CD14-positive monocyte (primary cell): ENCODE results near the gene KCNC1. TPM values are rescaled to one million over a fixed set of nuclear protein-coding genes. Genes with fewer than 3 reads are reported as not detected.

ENCODE experiments used
- DNase-seq, 3 donors: peaks; one replicate each; pipeline ENCODE4 v3.0.0-alpha.2; 2011 to 2022
- H2AFZ ChIP-seq: 2 replicates; pipeline ENCODE4 v1.6.0; 2012; ENCODE audit warnings: mild to moderate bottlenecking, low read depth, low read length, inconsistent platforms; ENCODE audit not compliant: insufficient read depth, poor library complexity, severe bottlenecking
- H3K27ac ChIP-seq, 2 donors: 1 replicate in 1 of 2; 2 replicates in 1 of 2; pipeline ENCODE4 v1.5.1; 2012 to 2013; ENCODE audit warnings: low read length in 2 of 2, control low read depth in 1 of 2, inconsistent platforms in 1 of 2, low read depth in 1 of 2, mild to moderate bottlenecking in 1 of 2
- H3K27me3 ChIP-seq, 2 donors: one replicate each; pipeline versions ENCODE4 v1.6.0 to v1.6.1; 2011 to 2013; ENCODE audit warnings: low read length in 2 of 2; ENCODE audit not compliant: control insufficient read depth in 2 of 2, insufficient read depth in 2 of 2
- H3K36me3 ChIP-seq, 2 donors: replicated peaks in 1 of 2; 1 replicate in 1 of 2; 2 replicates in 1 of 2; pipeline versions ENCODE4 v1.5.1 to v1.6.1; 2012 to 2013; ENCODE audit warnings: low read length in 2 of 2, control low read depth in 1 of 2, inconsistent platforms in 1 of 2, mild to moderate bottlenecking in 1 of 2; ENCODE audit not compliant: insufficient read depth in 2 of 2, control insufficient read depth in 1 of 2
- H3K4me1 ChIP-seq, 2 donors: 1 replicate in 1 of 2; 2 replicates in 1 of 2; pipeline versions ENCODE4 v1.5.1 to v1.6.1; 2012 to 2013; ENCODE audit warnings: low read length in 2 of 2, control low read depth in 1 of 2, inconsistent platforms in 1 of 2, mild to moderate bottlenecking in 1 of 2, moderate library complexity in 1 of 2; ENCODE audit not compliant: insufficient read depth in 2 of 2, control insufficient read depth in 1 of 2
- H3K4me2 ChIP-seq: replicated peaks from 2 replicates; pipeline ENCODE3; 2012; ENCODE audit warnings: low read length, moderate library complexity, mild to moderate bottlenecking; ENCODE audit not compliant: poor library complexity, severe bottlenecking; ENCODE audit errors: extremely low read depth
- H3K4me3 ChIP-seq, 3 experiments: fragments of 200-600 bp in 1 of 3; sonication (generic) in 1 of 3; replicated peaks in 1 of 3; 1 replicate in 2 of 3; 2 replicates in 1 of 3; pipeline ENCODE4 v1.5.1; 2011 to 2013; ENCODE audit warnings: low read length in 3 of 3, mild to moderate bottlenecking in 3 of 3, control low read depth in 2 of 3, low read depth in 2 of 3, inconsistent platforms in 1 of 3, moderate library complexity in 1 of 3
- H3K79me2 ChIP-seq: 2 replicates; pipeline ENCODE4 v1.6.0; 2012; ENCODE audit warnings: mild to moderate bottlenecking, control low read depth, inconsistent platforms, low read length, moderate library complexity; ENCODE audit not compliant: insufficient read depth
- H3K9ac ChIP-seq: 2 replicates; pipeline ENCODE4 v1.6.0; 2017; ENCODE audit warnings: low read length, mild to moderate bottlenecking; ENCODE audit not compliant: insufficient read depth, poor library complexity, severe bottlenecking
- H3K9me3 ChIP-seq, 2 donors: replicated peaks in 1 of 2; 1 replicate in 1 of 2; 2 replicates in 1 of 2; pipeline versions ENCODE4 v1.5.1 to v1.6.1; 2012 to 2013; ENCODE audit warnings: low read length in 2 of 2, control low read depth in 1 of 2; ENCODE audit not compliant: control insufficient read depth in 1 of 2, insufficient read depth in 1 of 2
- H4K20me1 ChIP-seq: 2 replicates; pipeline ENCODE4 v1.6.0; 2012; ENCODE audit warnings: mild to moderate bottlenecking, low read length, control low read depth, moderate library complexity; ENCODE audit not compliant: insufficient read depth
- H3K27ac Mint-ChIP-seq, 7 donors: one replicate each; pipeline ENCODE4 v1.8.0; 2020; ENCODE audit warnings: mild to moderate bottlenecking in 7 of 7, mixed read lengths in 7 of 7, moderate library complexity in 6 of 7, inconsistent platforms in 2 of 7
- H3K27me3 Mint-ChIP-seq, 3 donors: one replicate each; pipeline ENCODE4 v1.8.0; 2021 to 2022; ENCODE audit warnings: low read depth in 3 of 3, mild to moderate bottlenecking in 3 of 3, mixed read lengths in 3 of 3, moderate library complexity in 3 of 3, inconsistent platforms in 1 of 3
- H3K36me3 Mint-ChIP-seq, 2 donors: one replicate each; pipeline ENCODE4 v1.8.0; 2020; ENCODE audit warnings: mixed read lengths in 2 of 2, inconsistent platforms in 1 of 2, mild to moderate bottlenecking in 1 of 2
- H3K4me1 Mint-ChIP-seq: one replicate; pipeline ENCODE4 v1.8.0; 2020; ENCODE audit warnings: mild to moderate bottlenecking, mixed read lengths
- H3K4me3 Mint-ChIP-seq, 2 donors: one replicate each; pipeline ENCODE4 v1.8.0; 2020; ENCODE audit warnings: mild to moderate bottlenecking in 2 of 2, mixed read lengths in 2 of 2, moderate library complexity in 1 of 2
- H3K9me3 Mint-ChIP-seq, 7 donors: one replicate each; pipeline ENCODE4 v1.8.0; 2020 to 2022; ENCODE audit warnings: mixed read lengths in 7 of 7, mild to moderate bottlenecking in 6 of 7, moderate library complexity in 6 of 7, inconsistent platforms in 2 of 7
- CTCF ChIP-seq: fragments of 200-600 bp; IDR thresholded peaks from one replicate; pipeline ENCODE4 v1.8.0; 2022; ENCODE audit warnings: antibody characterized with exemption, mild to moderate bottlenecking
- WGBS: methylation state at CpG from one replicate; pipeline ENCODE4 v1.1.5; 2013; ENCODE audit warnings: missing lambda C conversion rate; ENCODE audit not compliant: insufficient coverage; 5-methylcytosine and 5-hydroxymethylcytosine counted together
- intact Hi-C, 2 donors: fragments of 100-400 bp; cut with micrococcal nuclease; formaldehyde crosslinking; loops; one replicate each; pipeline versions ENCODE4 v1.15.0 to v1.15.1; 2023
- polyA plus RNA-seq, 3 donors: library from polyadenylated mRNA; depleted of rRNA in 1 of 3; unstranded in 2 of 3; stranded (reverse) in 1 of 3; fragments of 300-500 nt in 2 of 3; fragments of >200 nt in 1 of 3; fragmentation: Illumina TruSeq in 2 of 3; gene quantifications; 1 replicate in 2 of 3; 2 replicates in 1 of 3; pipeline ENCODE4 v1.2.3, GENCODE V29; 2012 to 2021

Gene KCNC1
- polyA plus RNA-seq, 3 donors = not detected

GRCh38 chr11:17781626-17782025, 47.0 kb downstream of the KCNC1 start:
- intact Hi-C loops = no loop called here
- H3K27ac Mint-ChIP-seq = no peak overlapping the region
- no peak overlapping the region for H3K9ac ChIP-seq
- DNase-seq = no peak
- H3K79me2 ChIP-seq = no peaks in the 10 kb centered on the region
- no peak overlapping the region for H3K4me3 ChIP-seq
- no peaks in the 10 kb centered on the region for H3K4me1 ChIP-seq
- H3K4me3 Mint-ChIP-seq = no peak overlapping the region
- H3K4me1 Mint-ChIP-seq = no peaks in the 10 kb centered on the region
- no peaks in the 10 kb centered on the region for H4K20me1 ChIP-seq
- no peak overlapping the region for H3K4me2 ChIP-seq
- WGBS = 94% methylated on average over 3 of the region's 12 CpGs
- no peak overlapping the region for H3K27ac ChIP-seq
- TF ChIP-seq CTCF = no peak
- H3K9me3 Mint-ChIP-seq = peaks cover 0 to 2% (median 0%) of the 10 kb centered on the region in 7 donors
- no peaks in the 10 kb centered on the region for H3K27me3 ChIP-seq
- no peaks in the 10 kb centered on the region for H3K9me3 ChIP-seq
- H3K36me3 Mint-ChIP-seq = peaks cover 0 to 3% of the 10 kb centered on the region in 2 donors
- H3K36me3 ChIP-seq = peaks cover 0 to 4% of the 10 kb centered on the region in 2 donors
- H2AFZ ChIP-seq = no peak overlapping the region
- H3K27me3 Mint-ChIP-seq = peaks cover 0 to 4% (median 2%) of the 10 kb centered on the region in 3 donors

DNA sequence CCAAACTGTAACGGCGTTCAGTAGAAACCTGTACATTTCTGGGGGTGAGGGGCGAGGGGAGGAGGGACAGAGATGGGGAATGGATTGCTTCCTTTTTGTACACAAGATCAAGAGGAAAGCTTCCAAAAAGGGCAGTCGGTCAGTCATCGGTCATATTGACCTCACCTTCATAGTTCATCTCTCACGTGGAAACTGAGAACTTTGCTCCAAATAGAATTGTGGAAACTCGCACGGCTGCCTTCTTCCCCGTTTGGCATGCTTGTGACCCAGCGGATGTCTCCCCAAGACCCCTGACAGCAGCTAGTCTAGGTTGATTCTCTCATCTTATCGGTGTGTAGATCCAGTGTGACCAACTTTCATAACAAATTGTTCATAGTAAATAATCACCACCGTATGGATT, 47.6 kb downstream of the KCNC1 start:
- Histone ChIP-seq H3K36me3 (peaks cover 0 to 4% of the 10 kb centered on the region in 2 donors), H4K20me1 (no peaks in the 10 kb centered on the region), H3K9ac (no peak overlapping the region), H3K4me1 (no peaks in the 10 kb centered on the region), H3K4me3 (no peak overlapping the region), H3K9me3 (no peaks in the 10 kb centered on the region), H2AFZ (no peak overlapping the region), H3K27me3 (no peaks in the 10 kb centered on the region), H3K27ac (no peak overlapping the region), H3K4me2 (no peak overlapping the region), H3K79me2 (no peaks in the 10 kb centered on the region)
- H3K27ac Mint-ChIP-seq = no peak overlapping the region
- DNase-seq = no peak
- no peak overlapping the region for H3K4me3 Mint-ChIP-seq
- intact Hi-C loops = no loop called here
- peaks cover 0 to 4% (median 2%) of the 10 kb centered on the region in 3 donors for H3K27me3 Mint-ChIP-seq
- H3K9me3 Mint-ChIP-seq = peaks cover 0 to 2% (median 0%) of the 10 kb centered on the region in 7 donors
- WGBS = 93% methylated on average over 8 of the region's 12 CpGs
- peaks cover 0 to 3% of the 10 kb centered on the region in 2 donors for H3K36me3 Mint-ChIP-seq
- H3K4me1 Mint-ChIP-seq = no peaks in the 10 kb centered on the region
- TF ChIP-seq CTCF = no peak
